Stimulated activated CD4-positive, alpha-beta T cell treated with anti-CD3 and anti-CD28 coated beads, TNF-alpha, amount 100 ng/mL, for 48 hours (primary cell): ENCODE results near the gene KLC3.

Experiments used
- DNase-seq, 3 donors: peaks; one replicate each; pipeline ENCODE4 v3.0.0-alpha.2; 2020; ENCODE audit warnings: low read depth in 3 of 3

KLC3 gene

DNA sequence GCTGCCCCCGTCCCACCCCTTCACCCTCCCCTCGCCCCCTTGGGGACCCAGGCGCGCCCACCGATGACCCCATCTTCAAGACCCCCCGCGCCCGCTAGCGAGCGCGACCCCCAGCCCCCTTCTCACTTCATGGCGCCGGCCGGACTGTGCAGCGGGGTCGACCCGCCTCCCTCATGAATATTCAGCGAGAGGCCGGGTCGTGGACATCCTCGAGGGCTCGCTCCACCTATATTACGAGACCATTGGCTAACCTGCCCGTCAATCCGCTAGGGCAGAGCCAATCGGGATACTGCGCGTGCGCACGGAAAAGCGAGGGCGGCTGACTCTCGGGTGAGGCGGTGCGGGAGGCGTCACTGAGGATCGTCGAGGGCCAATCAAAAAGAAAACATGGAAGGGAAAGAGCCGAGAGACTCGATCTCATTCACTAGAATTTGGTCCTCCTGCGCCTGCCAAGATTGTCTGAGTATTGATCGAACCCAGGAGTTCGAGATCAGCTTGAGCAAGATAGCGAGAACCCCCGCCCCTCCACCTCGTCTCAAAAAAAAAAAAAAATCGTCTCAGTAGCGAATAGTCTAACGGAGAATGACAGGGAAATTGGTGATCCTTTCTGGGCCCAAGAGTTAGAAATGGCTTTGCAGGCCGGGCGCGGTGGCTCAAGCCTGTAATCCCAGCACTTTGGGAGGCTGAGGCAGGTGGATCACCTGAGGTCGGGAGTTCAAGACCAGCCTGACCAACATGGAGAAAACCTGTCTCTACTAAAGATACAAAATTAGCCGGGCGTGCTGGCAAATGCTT lies 30.1 kb downstream of the KLC3 start, which contains the start of gene ERCC2:
Gene ERCC2 (minus strand): TSS at position 164 of the 795 bp plus-strand sequence. CDS start 33 bp downstream, at position 131.
- DNase-seq = peak; percentile 99 to 100 (median 99)

DNA sequence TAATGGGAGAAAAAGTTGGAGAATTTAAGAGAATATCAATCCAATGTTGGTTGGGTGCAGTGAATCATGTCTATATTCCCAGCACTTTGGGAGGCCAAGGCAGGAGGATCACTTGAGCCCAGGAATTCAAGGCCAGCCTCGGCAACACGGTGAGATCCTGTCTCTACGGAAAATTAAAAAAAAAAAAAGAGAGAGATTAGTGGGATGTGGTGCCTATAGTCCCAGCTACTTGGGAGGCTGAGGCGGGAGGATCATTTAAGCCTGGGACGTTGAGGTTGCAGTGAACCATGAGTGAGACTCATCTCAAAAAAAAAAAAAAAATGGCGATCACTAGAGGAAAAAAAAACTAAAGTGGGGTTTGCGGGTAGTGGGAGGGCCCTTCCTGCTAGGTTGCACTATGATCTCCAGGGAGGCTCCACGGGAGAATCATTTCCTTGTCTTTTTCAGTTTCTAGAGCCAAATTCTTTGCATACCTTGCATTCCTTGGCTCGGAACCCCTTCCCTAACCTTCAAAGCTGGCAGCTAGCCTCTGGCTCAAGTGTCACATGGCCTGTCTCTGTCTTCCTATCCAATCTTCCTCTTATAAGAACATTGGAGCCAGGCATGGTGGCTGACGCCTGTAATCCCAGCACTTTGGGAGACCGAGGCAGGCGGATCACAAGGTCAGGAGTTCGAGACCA lies 35.6 kb downstream of the KLC3 start:
- no peak for DNase-seq

GRCh38 chr19:45380107-45380506 lies 39.6 kb downstream of the KLC3 start:
- no peak for DNase-seq

DNA sequence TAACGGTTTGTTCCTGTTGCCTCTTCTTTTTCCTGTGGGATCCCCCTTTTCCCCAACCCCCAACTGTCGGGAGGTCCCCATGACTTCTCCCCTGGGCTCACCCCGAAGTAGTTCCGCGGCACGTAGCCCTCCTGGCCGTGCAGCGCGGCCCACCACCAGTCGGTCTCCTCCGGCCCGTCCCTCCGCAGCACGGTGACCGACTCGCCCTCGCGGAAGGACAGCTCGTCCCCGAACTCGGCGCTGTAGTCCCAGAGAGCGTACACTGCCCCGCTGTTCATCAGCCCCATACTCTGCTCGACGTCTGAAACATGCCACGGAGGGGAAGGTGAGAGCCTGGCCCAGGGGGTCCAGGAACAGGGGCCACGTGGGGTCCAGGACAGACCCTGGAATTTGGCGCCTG lies 41.9 kb downstream of the KLC3 start:
- DNase-seq = no peak

DNA sequence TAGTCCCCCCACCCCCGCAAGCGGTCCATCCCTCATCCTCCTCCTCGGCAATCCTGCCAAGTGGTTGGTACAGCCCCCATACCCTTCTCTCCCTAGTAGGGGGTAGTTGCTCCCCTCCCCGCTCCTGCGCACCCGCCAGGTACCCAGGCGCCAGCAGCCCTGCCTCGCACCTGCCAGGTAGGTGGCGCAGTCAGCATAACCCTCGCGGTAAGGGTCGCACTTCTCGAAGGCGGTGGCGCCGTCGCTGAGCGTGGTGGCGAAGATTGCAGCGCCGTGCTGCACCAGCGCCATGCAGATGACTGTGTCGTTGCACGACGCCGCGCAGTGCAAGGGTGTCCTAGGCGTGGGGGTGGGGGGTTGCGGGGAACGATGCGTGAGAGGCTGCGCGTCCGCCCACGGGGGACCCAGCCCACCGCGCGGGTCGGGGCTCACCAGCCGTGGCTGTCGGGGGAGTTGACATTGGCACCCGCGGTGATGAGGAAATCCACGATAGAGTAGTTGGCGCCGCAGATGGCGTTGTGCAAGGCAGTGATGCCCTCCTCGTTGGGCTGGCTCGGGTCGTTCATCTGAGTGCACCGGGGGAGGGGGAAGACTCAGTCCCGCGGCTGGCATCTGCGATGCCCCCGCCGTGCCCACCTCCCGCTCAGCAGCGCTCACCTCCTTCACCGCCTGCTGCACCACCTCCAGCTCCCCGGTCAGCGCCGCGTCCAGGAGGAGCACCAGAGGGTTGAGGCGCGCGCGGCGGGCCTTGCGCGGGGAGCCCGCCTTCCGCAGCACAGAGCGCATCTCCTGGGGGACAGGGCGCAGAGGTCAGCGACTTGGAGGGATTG lies 45.1 kb downstream of the KLC3 start:
- no peak for DNase-seq

DNA sequence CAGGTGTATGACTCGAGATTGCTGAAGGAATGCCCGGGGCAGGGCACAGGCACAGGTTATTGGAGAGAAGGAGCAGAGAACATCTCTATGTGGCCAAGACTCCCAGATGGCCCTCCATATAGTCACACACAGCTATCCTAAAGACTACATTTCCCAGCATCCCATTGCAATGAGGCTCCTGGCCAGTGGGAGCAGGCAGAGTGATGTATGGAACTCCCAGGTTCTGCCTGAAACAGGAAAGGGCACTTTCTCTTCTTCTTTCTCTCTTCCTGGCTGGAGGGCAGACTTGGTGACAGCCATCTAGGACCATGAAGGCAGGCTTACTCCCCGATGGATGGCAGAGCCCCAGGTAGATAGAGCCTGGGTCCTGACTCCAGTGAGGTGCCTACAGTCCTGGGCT lies 50.8 kb downstream of the KLC3 start:
- no peak for DNase-seq

DNA sequence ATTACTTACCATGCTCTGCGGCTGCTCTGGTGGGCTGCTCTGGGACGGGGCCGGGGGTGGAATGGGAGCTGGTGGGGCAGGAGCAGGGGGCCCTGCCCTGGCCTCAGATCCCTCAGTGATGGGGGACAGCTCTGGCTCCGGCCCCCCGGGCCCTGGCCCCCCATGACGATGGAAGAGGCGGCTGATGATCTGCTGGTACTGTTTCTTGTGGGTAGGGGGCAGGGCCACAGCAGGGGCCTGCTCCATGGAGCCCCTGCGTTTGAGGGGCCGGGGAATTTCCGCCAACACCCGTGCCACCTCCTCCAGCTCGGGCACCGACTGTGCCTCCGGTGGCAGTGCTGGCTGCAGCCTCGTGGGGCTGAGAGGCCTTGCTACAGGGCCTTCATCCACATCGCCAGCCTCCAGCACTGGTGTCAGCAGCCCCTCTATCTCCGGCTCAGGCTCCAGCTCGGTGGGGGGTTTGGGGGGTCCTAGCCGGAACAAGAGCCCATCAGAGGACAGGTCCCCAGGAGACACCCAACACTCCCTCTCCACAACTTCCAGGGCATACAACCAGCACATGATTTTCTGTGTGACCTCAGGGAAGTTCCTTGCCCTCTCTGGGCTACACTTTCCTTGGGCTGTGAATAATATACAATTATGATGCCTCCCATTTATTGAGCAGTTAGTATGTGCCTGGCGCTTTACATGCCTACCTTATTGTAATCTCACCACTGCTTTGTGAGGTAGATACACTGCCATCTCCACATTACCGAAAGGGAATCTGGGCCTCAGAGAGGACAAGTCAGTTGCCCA lies 51.5 kb downstream of the KLC3 start:
- DNase-seq = no peak

GRCh38 chr19:45395821-45396617 lies 55.5 kb downstream of the KLC3 start:
- no peak for DNase-seq

DNA sequence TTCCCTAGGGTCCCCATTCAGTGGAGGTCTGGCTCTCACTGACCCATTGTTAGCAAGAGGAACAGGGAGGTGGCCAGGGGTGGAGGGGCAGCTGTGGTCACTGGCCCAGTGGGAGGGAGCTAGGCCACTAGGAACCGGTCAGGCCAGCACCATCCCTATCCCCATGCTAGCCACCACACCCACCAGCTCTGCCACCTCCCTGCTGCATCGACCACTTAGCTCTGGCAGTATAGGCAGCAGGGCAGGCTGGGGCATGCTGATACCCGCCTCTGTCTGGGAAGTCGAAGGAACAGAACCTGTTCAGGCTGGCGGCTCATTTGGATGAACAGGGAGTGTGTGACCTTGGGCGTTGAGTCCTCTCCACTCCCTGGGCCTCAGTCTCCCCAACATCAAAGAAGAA lies 59.6 kb downstream of the KLC3 start:
- DNase-seq = no peak
